ENCODE data around the gene LTA.

DNA sequence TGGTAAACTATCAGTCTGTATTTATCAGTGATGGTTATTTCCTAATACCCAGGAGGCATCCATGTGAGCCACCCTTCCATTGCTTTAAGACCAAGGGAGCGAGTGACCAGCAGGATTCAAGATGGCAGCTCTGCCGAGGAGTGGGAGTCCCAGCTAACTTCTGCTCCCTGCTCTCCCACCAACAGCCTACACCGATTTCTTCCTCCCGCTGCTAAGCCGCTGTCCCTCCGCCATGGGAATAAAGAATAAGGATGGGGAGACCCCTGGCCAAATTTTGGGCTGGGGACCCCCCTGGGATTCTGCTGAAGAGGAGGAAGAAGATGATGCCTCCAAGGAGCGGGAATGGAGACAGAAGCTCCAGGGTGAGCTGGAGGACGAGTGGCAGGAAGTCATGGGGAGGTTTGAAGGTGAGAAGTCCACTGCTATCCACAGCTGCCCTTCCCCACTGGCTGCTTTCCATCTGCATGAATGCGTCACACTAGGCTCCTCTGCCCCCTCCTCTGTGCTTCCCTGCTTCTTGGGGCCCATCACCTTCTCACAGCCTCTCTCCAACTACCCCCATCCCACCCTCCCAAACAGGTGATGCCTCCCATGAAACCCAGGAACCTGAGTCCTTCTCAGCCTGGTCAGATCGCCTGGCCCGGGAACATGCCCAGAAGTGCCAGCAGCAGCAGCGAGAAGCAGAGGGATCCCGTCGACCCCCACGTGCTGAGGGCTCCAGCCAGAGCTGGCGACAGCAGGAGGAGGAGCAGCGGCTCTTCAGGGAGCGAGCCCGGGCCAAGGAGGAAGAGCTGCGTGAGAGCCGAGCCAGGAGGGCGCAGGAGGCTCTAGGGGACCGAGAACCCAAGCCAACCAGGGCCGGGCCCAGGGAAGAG, 14.4 kb upstream of the LTA start:
- TF ChIP-seq, protein P1, sequence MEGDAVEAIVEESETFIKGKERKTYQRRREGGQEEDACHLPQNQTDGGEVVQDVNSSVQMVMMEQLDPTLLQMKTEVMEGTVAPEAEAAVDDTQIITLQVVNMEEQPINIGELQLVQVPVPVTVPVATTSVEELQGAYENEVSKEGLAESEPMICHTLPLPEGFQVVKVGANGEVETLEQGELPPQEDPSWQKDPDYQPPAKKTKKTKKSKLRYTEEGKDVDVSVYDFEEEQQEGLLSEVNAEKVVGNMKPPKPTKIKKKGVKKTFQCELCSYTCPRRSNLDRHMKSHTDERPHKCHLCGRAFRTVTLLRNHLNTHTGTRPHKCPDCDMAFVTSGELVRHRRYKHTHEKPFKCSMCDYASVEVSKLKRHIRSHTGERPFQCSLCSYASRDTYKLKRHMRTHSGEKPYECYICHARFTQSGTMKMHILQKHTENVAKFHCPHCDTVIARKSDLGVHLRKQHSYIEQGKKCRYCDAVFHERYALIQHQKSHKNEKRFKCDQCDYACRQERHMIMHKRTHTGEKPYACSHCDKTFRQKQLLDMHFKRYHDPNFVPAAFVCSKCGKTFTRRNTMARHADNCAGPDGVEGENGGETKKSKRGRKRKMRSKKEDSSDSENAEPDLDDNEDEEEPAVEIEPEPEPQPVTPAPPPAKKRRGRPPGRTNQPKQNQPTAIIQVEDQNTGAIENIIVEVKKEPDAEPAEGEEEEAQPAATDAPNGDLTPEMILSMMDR (conservative IDR thresholded peaks at IDR 0.05; ENCODE audit: low read depth in 2 of 2) = no peak
- no peak for TF ChIP-seq EZH2 (IDR thresholded peaks at IDR 0.05; ENCODE audit: low read depth, unreplicated experiment)
- TF ChIP-seq, protein P2, sequence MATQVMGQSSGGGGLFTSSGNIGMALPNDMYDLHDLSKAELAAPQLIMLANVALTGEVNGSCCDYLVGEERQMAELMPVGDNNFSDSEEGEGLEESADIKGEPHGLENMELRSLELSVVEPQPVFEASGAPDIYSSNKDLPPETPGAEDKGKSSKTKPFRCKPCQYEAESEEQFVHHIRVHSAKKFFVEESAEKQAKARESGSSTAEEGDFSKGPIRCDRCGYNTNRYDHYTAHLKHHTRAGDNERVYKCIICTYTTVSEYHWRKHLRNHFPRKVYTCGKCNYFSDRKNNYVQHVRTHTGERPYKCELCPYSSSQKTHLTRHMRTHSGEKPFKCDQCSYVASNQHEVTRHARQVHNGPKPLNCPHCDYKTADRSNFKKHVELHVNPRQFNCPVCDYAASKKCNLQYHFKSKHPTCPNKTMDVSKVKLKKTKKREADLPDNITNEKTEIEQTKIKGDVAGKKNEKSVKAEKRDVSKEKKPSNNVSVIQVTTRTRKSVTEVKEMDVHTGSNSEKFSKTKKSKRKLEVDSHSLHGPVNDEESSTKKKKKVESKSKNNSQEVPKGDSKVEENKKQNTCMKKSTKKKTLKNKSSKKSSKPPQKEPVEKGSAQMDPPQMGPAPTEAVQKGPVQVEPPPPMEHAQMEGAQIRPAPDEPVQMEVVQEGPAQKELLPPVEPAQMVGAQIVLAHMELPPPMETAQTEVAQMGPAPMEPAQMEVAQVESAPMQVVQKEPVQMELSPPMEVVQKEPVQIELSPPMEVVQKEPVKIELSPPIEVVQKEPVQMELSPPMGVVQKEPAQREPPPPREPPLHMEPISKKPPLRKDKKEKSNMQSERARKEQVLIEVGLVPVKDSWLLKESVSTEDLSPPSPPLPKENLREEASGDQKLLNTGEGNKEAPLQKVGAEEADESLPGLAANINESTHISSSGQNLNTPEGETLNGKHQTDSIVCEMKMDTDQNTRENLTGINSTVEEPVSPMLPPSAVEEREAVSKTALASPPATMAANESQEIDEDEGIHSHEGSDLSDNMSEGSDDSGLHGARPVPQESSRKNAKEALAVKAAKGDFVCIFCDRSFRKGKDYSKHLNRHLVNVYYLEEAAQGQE (IDR thresholded peaks at IDR 0.05; ENCODE audit: unreplicated experiment) = no peak
- no peak for TF ChIP-seq POLR2AphosphoS5 (IDR thresholded peaks at IDR 0.05; ENCODE audit: low read depth)
- TF ChIP-seq CREB1 (CRISPR knock-in tag; IDR thresholded peaks at IDR 0.05; ENCODE audit: low read depth) = no peak
- TF ChIP-seq EZH2phosphoT487 (IDR thresholded peaks at IDR 0.05; ENCODE audit: unreplicated experiment) = no peak

Data from GM23338 (cell line).